AG04449 (cell line): Measurements from ENCODE around the gene PAQR4.

Source experiments
- CTCF ChIA-PET: fragments of 350-600 bp; formaldehyde crosslinking; extraction: SDS; loops from one replicate; lab custom pipeline; 2021; ENCODE audit warnings: antibody characterized with exemption; lab: Yijun Ruan, JAX
- POLR2A ChIA-PET: fragments of 400-600, 350-600 bp; formaldehyde crosslinking; extraction: SDS; loops from one replicate; lab custom pipeline; 2020; ENCODE audit warnings: antibody characterized with exemption, inconsistent platforms; lab: Yijun Ruan, JAX
- DNase-seq: peaks from one replicate; pipeline ENCODE4 v3.0.0-alpha.2; 2010; ENCODE audit warnings: low read depth, low spot score
- H3K4me3 ChIP-seq: 2 replicates; pipeline ENCODE4 v1.5.1; 2011; ENCODE audit warnings: low read depth, mild to moderate bottlenecking, control low read depth, low read length
- CTCF ChIP-seq: IDR thresholded peaks from one replicate; pipeline ENCODE4 v1.5.1; 2011; ENCODE audit warnings: mild to moderate bottlenecking, moderate library complexity, low read length, control low read depth, inconsistent platforms; ENCODE audit not compliant: insufficient read depth; ENCODE audit errors: missing control alignments

The PAQR4 gene

GRCh38 chr16:2985462-2985861 lies 16.3 kb downstream of the PAQR4 start:
- TF ChIP-seq CTCF = no peak
- no peak overlapping the region for H3K4me3 ChIP-seq
- ChIA-PET CTCF (interaction anchor here (1.7 kb wide), 1 partner anchor 9 kb away, joined by 6 read pairs; no protein-coding TSS in a partner anchor), POLR2A (no interaction called here)
- no peak for DNase-seq

GRCh38 chr16:2985893-2986355 lies 16.8 kb downstream of the PAQR4 start:
- DNase-seq = no peak
- CTCF ChIA-PET = no interaction called here
- no peak overlapping the region for H3K4me3 ChIP-seq
- POLR2A ChIA-PET = no interaction called here
- no peak for TF ChIP-seq CTCF

GRCh38 chr16:2986623-2987188 lies 17.6 kb downstream of the PAQR4 start:
- no peak for TF ChIP-seq CTCF
- POLR2A ChIA-PET = no interaction called here
- H3K4me3 ChIP-seq = no peak overlapping the region
- CTCF ChIA-PET = interaction anchor here (1.2 kb wide), 1 partner anchor 12 kb away, joined by 3 read pairs; no protein-coding TSS in a partner anchor
- no peak for DNase-seq

- no peak for TF ChIP-seq CTCF
- CTCF ChIA-PET = interaction anchor here (1.2 kb wide), 1 partner anchor 12 kb away, joined by 3 read pairs; no protein-coding TSS in a partner anchor
- no peak for DNase-seq
- POLR2A ChIA-PET = no interaction called here
- H3K4me3 ChIP-seq = no peak overlapping the region
Observed at GRCh38 chr16:2987286-2987685, 18.1 kb downstream of the PAQR4 start.

- DNase-seq = no peak
- no peak overlapping the region for H3K4me3 ChIP-seq
- TF ChIP-seq CTCF = no peak
- ChIA-PET POLR2A (no interaction called here), CTCF (no interaction called here)
Observed at GRCh38 chr16:2987833-2988232, 18.7 kb downstream of the PAQR4 start.

- no peak for DNase-seq
- no peak for TF ChIP-seq CTCF
- POLR2A ChIA-PET = interaction anchor here (0.5 kb wide), 1 partner anchor 32 kb away, joined by 3 read pairs; no protein-coding TSS in a partner anchor
- no peak overlapping the region for H3K4me3 ChIP-seq
- CTCF ChIA-PET = no interaction called here
Observed at GRCh38 chr16:2988590-2989099, 19.5 kb downstream of the PAQR4 start.
